Peyer's patch (tissue), 4 donors: ENCODE data around the gene ZFP91. TPM values are rescaled to one million over a fixed set of nuclear protein-coding genes. Genes with fewer than 3 reads are reported as not detected.
"Not testable (repeated sequence)": the region's sequence is repeated elsewhere in the genome, so short reads cannot be mapped to it uniquely, and the experiment has no call there.

Source experiments
- DNase-seq, 3 donors: peaks; one replicate each; pipeline ENCODE4 v3.0.0-alpha.2; 2017 to 2019
- H3K27ac ChIP-seq, 4 donors: fragments of 200-600 bp; sonication (generic); one replicate each; pipeline ENCODE4 v1.5.1; 2016 to 2019
- H3K27me3 ChIP-seq, 2 donors: fragments of 200-600 bp; sonication (generic); one replicate each; pipeline ENCODE4 v1.5.1; 2019
- H3K36me3 ChIP-seq, 3 donors: fragments of 200-600 bp; sonication (generic); one replicate each; pipeline ENCODE4 v1.5.1; 2016 to 2019
- H3K4me1 ChIP-seq, 4 donors: fragments of 200-600 bp; sonication (generic); one replicate each; pipeline ENCODE4 v1.5.1; 2016 to 2019
- H3K4me3 ChIP-seq, 4 donors: fragments of 200-600 bp; sonication (generic); 1 replicate in 3 of 4; 2 replicates in 1 of 4; pipeline ENCODE4 v1.5.1; 2016 to 2019; ENCODE audit warnings: mild to moderate bottlenecking in 1 of 4
- H3K9me3 ChIP-seq, 4 donors: fragments of 200-600 bp; sonication (generic); one replicate each; pipeline ENCODE4 v1.5.1; 2016 to 2019; ENCODE audit warnings: mild to moderate bottlenecking in 1 of 4
- POLR2A ChIP-seq, 2 donors: fragments of 450-650 bp; IDR thresholded peaks; one replicate each; pipeline ENCODE4 v1.5.1; 2017; ENCODE audit warnings: antibody characterized with exemption in 2 of 2, mild to moderate bottlenecking in 2 of 2, moderate library complexity in 2 of 2
- total RNA-seq, 4 donors: library from RNA; depleted of rRNA; stranded (reverse); fragments of >200 nt; gene quantifications; one replicate each; pipeline ENCODE4 v1.1.0, GENCODE V29; 2016
- TF ChIP-seq, protein P1 (sequence below), 6 experiments: fragments of 450-650 bp in 4 of 6; fragments of 200-600 bp in 2 of 6; sonication (generic) in 1 of 6; IDR thresholded peaks; one replicate each; pipeline ENCODE4 v1.5.1; 2017 to 2019; ENCODE audit warnings: antibody characterized with exemption in 6 of 6, mild to moderate bottlenecking in 3 of 6, moderate library complexity in 1 of 6

The ZFP91 gene
- total RNA-seq, 4 donors from 2014 or later: 42.4 to 58.3 (median 45.9) TPM

DNA sequence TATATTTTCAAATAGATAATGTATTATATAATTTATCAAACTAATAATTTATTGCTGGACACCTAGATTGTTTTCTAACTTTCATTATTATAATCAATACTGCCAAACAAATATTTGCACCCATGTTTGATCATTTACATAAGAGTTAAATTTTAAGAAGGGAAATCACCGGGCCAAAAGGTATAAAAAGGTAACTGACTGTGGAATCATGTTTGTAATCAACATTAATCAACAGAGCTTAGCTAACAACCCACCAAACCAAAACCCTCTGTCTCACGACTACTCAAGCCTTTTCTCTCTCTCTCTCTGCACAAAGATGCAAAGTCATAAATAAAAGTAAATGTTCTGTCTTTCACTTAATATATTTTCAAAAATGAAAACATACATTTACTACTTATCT, 18.0 kb upstream of the ZFP91 start:
- H3K4me3 ChIP-seq: no peak overlapping the region
- H3K27ac ChIP-seq: peak overlapping the region in 2 of 4 donors; percentile 73 to 88
- no peaks in the 10 kb centered on the region for H3K27me3 ChIP-seq
- peaks cover 4 to 19% (median 14%) of the 10 kb centered on the region in 4 donors for H3K4me1 ChIP-seq
- DNase-seq: no peak
- no peak for TF ChIP-seq POLR2A (IDR thresholded peaks at IDR 0.05)
- TF ChIP-seq, protein P1, sequence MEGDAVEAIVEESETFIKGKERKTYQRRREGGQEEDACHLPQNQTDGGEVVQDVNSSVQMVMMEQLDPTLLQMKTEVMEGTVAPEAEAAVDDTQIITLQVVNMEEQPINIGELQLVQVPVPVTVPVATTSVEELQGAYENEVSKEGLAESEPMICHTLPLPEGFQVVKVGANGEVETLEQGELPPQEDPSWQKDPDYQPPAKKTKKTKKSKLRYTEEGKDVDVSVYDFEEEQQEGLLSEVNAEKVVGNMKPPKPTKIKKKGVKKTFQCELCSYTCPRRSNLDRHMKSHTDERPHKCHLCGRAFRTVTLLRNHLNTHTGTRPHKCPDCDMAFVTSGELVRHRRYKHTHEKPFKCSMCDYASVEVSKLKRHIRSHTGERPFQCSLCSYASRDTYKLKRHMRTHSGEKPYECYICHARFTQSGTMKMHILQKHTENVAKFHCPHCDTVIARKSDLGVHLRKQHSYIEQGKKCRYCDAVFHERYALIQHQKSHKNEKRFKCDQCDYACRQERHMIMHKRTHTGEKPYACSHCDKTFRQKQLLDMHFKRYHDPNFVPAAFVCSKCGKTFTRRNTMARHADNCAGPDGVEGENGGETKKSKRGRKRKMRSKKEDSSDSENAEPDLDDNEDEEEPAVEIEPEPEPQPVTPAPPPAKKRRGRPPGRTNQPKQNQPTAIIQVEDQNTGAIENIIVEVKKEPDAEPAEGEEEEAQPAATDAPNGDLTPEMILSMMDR (IDR thresholded peaks at IDR 0.05): no peak
- H3K9me3 ChIP-seq: no peaks in the 10 kb centered on the region
- no peaks in the 10 kb centered on the region for H3K36me3 ChIP-seq

DNA sequence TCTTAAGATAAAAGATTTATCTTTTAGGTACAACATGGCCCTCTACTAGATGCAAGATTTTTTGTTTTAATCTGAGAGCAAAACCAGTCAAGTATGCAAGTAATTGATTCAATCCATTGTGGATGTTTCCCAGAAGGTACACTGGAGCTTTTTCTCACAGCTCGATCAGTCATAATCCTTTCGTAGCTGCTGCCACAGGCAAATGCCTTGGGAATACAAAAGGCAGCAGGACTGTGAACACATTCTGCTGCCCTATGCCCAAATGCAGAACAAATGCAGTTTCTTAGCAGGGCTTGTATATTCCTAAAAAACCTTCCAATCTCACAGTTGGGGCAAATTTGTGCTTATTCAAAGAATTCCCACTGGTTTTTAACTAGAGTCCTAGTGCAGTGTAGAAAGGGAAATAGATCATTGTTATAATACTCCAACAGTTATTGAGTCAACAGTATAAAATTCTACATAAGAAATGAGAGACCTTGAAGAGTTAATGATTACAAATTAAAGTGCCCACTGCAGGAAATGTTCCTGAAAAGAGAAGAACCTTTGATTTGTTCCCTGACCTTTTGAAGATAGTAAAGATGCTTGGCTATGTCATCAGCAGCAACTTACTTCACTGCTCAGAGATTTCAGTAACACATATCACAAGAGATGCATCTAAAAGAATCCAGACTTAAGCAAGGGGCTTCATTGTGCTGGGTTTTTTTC, 17.3 kb upstream of the ZFP91 start:
- Histone ChIP-seq H3K4me1 (peaks cover 4 to 19% (median 14%) of the 10 kb centered on the region in 4 donors), H3K9me3 (no peaks in the 10 kb centered on the region), H3K27ac (peak overlapping the region in 3 of 4 donors; percentile 42 to 88 (median 73)), H3K4me3 (peak overlapping the region in 1 of 4 donors; percentile 24), H3K36me3 (peaks cover 0 to under 1% (median 0%) of the 10 kb centered on the region in 3 donors), H3K27me3 (no peaks in the 10 kb centered on the region)
- TF ChIP-seq POLR2A (IDR thresholded peaks at IDR 0.05): peak in 1 of 2 donors; percentile 26
- TF ChIP-seq, protein P1 (IDR thresholded peaks at IDR 0.05): no peak
- no peak for DNase-seq

DNA sequence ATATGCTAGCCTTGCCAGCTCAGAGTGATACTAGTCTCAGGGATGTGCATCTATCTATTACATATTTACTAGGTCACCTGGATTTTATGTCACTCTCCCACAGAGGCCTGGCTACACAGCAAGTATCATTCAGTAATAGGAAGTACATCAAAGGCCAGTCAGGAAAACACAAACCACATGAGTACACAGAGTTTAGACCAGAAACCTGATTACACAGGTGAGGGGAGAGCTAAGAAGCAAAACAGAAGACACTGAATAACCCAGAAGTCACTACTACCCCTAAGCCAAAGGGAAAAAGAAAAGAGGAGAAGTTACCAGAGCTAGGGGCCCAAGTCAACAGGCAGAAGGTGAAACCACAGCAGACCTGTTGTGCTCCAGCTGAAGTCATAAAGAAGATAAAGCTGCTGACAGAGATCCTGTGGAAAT, 16.5 kb upstream of the ZFP91 start:
- Histone ChIP-seq H3K4me1 (peaks cover 4 to 19% (median 14%) of the 10 kb centered on the region in 4 donors), H3K27me3 (no peaks in the 10 kb centered on the region), H3K36me3 (peaks cover 0 to 5% (median 0%) of the 10 kb centered on the region in 3 donors), H3K4me3 (no peak overlapping the region), H3K27ac (peak overlapping the region; percentile 16 to 88 (median 53)), H3K9me3 (no peaks in the 10 kb centered on the region)
- no peak for DNase-seq
- TF ChIP-seq POLR2A (IDR thresholded peaks at IDR 0.05): peak in 1 of 2 donors; percentile 26
- TF ChIP-seq, protein P1 (IDR thresholded peaks at IDR 0.05): no peak

- Histone ChIP-seq H3K9me3 (no peaks in the 10 kb centered on the region), H3K4me1 (peaks cover 4 to 22% (median 14%) of the 10 kb centered on the region in 4 donors), H3K27ac (no peak overlapping the region), H3K4me3 (no peak overlapping the region), H3K27me3 (no peaks in the 10 kb centered on the region), H3K36me3 (peaks cover 0 to 14% (median 0%) of the 10 kb centered on the region in 3 donors)
- no peak for DNase-seq
- TF ChIP-seq, protein P1 (IDR thresholded peaks at IDR 0.05): no peak
- no peak for TF ChIP-seq POLR2A (IDR thresholded peaks at IDR 0.05)
Observed at GRCh38 chr11:58564231-58564630, 14.6 kb upstream of the ZFP91 start.

DNA sequence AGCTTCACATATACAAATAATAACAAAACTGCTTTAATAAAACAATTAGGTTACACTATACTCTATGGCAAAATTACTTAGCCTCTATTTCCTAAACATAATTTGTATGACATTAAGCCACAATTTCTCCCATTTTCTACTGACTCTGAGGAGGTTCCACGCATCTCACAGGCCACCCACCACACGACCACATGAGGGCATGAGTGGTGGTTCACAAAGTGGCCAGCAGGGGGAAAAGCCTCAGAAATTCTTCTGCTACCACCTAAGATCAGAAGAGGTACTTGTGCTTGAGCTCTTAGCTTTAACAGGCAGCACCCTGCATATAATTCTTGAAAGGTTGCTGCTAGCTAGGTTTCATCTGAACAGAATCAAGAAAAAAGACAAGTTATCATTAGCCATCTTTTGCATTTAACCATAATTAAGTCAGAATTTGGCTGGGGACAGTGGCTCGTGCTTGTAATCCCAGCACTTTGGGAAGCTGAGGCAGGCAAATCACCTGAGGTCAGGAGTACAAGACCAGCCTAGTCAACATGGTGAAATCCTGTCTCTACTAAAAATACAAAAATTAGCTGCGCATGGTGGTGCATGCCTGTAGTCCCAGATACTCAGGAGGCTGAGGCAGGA, 10.9 kb upstream of the ZFP91 start:
- DNase-seq: peak; percentile 67 to 87 (median 68)
- Histone ChIP-seq H3K4me1 (peaks cover 0 to 24% (median 6%) of the 10 kb centered on the region in 4 donors), H3K9me3 (no peaks in the 10 kb centered on the region), H3K4me3 (no peak overlapping the region), H3K36me3 (peaks cover 0 to 21% (median 0%) of the 10 kb centered on the region in 3 donors), H3K27ac (no peak overlapping the region), H3K27me3 (no peaks in the 10 kb centered on the region)
- TF ChIP-seq POLR2A (IDR thresholded peaks at IDR 0.05): no peak
- TF ChIP-seq, protein P1 (IDR thresholded peaks at IDR 0.05): peak; percentile 71 to 86 (median 77)

DNA sequence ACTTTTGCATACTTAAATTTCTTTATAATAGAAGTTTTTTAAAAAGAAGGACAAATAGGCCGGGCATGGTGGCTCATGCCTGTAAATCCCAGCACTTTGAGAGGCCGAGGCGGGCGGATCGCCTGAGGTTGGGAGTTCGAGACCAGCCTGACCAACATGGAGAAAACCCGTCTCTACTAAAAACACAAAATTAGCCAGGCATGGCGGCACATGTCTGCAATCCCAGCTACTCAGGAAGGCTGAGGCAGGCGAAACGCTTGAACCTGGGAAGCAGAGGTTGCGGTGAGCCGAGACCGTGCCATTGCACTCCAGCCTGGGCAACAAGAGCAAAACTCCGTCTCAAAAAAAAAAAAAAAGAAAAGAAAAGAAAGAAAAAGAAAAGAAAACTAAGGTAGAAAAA, 6.0 kb upstream of the ZFP91 start:
- Histone ChIP-seq H3K4me3 (peak overlapping the region in 2 of 4 donors; percentile 6 to 8), H3K36me3 (peaks cover 0 to 16% (median 0%) of the 10 kb centered on the region in 3 donors), H3K4me1 (peaks cover 0 to 32% (median 16%) of the 10 kb centered on the region in 4 donors), H3K27ac (peak overlapping the region in 3 of 4 donors; percentile 100)
- H3K9me3 ChIP-seq, DNase-seq, H3K27me3 ChIP-seq: not testable (repeated sequence)
